ENCODE results near the gene DOCK11. TPM values are rescaled to one million over a fixed set of nuclear protein-coding genes. Genes with fewer than 3 reads are reported as not detected.

The DOCK11 gene
- polyA plus RNA-seq, 3 donors: 20.8 to 39.7 (median 34.8) TPM

- intact Hi-C loops (cut with micrococcal nuclease): no loop called here
- H3K4me3 ChIP-seq (replicated peaks in 1 of 3; ENCODE audit: low read depth in 2 of 3, low read length in 3 of 3): no peak overlapping the region
- no CpG with 5 or more reads among the region's 1 CpG for WGBS (ENCODE audit: insufficient coverage)
- H3K4me2 ChIP-seq (replicated peaks; ENCODE audit: extremely low read depth, low read length, poor library complexity, severe bottlenecking): no peak overlapping the region
- no peaks in the 10 kb centered on the region for H3K9me3 ChIP-seq (replicated peaks in 1 of 2; ENCODE audit: control insufficient read depth in 1 of 2, insufficient read depth in 1 of 2, low read length in 2 of 2)
- peak in 1 of 3 donors; percentile 2 for DNase-seq
- peaks cover 35 to 73% of the 10 kb centered on the region in 2 donors for H3K36me3 ChIP-seq (replicated peaks in 1 of 2; ENCODE audit: control insufficient read depth in 1 of 2, insufficient read depth in 2 of 2, low read length in 2 of 2)
- TF ChIP-seq CTCF (IDR thresholded peaks at IDR 0.05): no peak
- no peak overlapping the region for H3K27ac Mint-ChIP-seq
- peaks cover 6% of the 10 kb centered on the region in 2 donors for H3K4me1 ChIP-seq (ENCODE audit: control insufficient read depth in 1 of 2, insufficient read depth in 2 of 2, low read length in 2 of 2)
- peaks cover 7% of the 10 kb centered on the region for H4K20me1 ChIP-seq (ENCODE audit: insufficient read depth, low read length)
- H3K27me3 ChIP-seq (ENCODE audit: control insufficient read depth in 2 of 2, insufficient read depth in 2 of 2, low read length in 2 of 2): no peaks in the 10 kb centered on the region
- H3K9ac ChIP-seq (ENCODE audit: insufficient read depth, low read length, poor library complexity, severe bottlenecking): no peak overlapping the region
- H3K27ac ChIP-seq (ENCODE audit: low read depth in 1 of 2, low read length in 2 of 2): no peak overlapping the region
- H3K4me1 Mint-ChIP-seq: peaks cover 10% of the 10 kb centered on the region
- H3K4me3 Mint-ChIP-seq: no peak overlapping the region
- peaks cover 29 to 45% of the 10 kb centered on the region in 2 donors for H3K36me3 Mint-ChIP-seq
- H3K79me2 ChIP-seq (ENCODE audit: insufficient read depth, low read length): no peaks in the 10 kb centered on the region
- no peaks in the 10 kb centered on the region for H3K27me3 Mint-ChIP-seq (ENCODE audit: low read depth in 3 of 3)
- peaks cover 0 to 3% (median 0%) of the 10 kb centered on the region in 7 donors for H3K9me3 Mint-ChIP-seq
- no peak overlapping the region for H2AFZ ChIP-seq (ENCODE audit: insufficient read depth, low read depth, low read length, poor library complexity, severe bottlenecking)
Measured at GRCh38 chrX:118679290-118679689, 183.7 kb downstream of the DOCK11 start.

- DNase-seq: no peak
- peak overlapping the region in 1 of 2 donors; percentile 4 for H3K27ac ChIP-seq (ENCODE audit: low read depth in 1 of 2, low read length in 2 of 2)
- TF ChIP-seq CTCF (IDR thresholded peaks at IDR 0.05): no peak
- 100% methylated on average over 1 of the region's 2 CpGs for WGBS (ENCODE audit: insufficient coverage)
- H4K20me1 ChIP-seq (ENCODE audit: insufficient read depth, low read length): no peaks in the 10 kb centered on the region
- Mint-ChIP-seq H3K36me3 (peaks cover 28 to 55% of the 10 kb centered on the region in 2 donors), H3K27ac (peak overlapping the region in 2 of 7 donors; percentile 5 to 11), H3K4me3 (no peak overlapping the region), H3K4me1 (peaks cover 4% of the 10 kb centered on the region), H3K27me3 (ENCODE audit: low read depth in 3 of 3) (peaks cover 0 to 6% (median 0%) of the 10 kb centered on the region in 3 donors), H3K9me3 (peaks cover 0 to 3% (median 0%) of the 10 kb centered on the region in 7 donors)
- H3K4me2 ChIP-seq (replicated peaks; ENCODE audit: extremely low read depth, low read length, poor library complexity, severe bottlenecking): no peak overlapping the region
- H3K79me2 ChIP-seq (ENCODE audit: insufficient read depth, low read length): no peaks in the 10 kb centered on the region
- no peaks in the 10 kb centered on the region for H3K4me1 ChIP-seq (ENCODE audit: control insufficient read depth in 1 of 2, insufficient read depth in 2 of 2, low read length in 2 of 2)
- H3K27me3 ChIP-seq (ENCODE audit: control insufficient read depth in 2 of 2, insufficient read depth in 2 of 2, low read length in 2 of 2): no peaks in the 10 kb centered on the region
- H3K9ac ChIP-seq (ENCODE audit: insufficient read depth, low read length, poor library complexity, severe bottlenecking): no peak overlapping the region
- H3K4me3 ChIP-seq (replicated peaks in 1 of 3; ENCODE audit: low read depth in 2 of 3, low read length in 3 of 3): no peak overlapping the region
- no peaks in the 10 kb centered on the region for H3K9me3 ChIP-seq (replicated peaks in 1 of 2; ENCODE audit: control insufficient read depth in 1 of 2, insufficient read depth in 1 of 2, low read length in 2 of 2)
- H3K36me3 ChIP-seq (replicated peaks in 1 of 2; ENCODE audit: control insufficient read depth in 1 of 2, insufficient read depth in 2 of 2, low read length in 2 of 2): peaks cover 39 to 64% of the 10 kb centered on the region in 2 donors
- no peak overlapping the region for H2AFZ ChIP-seq (ENCODE audit: insufficient read depth, low read depth, low read length, poor library complexity, severe bottlenecking)
- intact Hi-C loops (cut with micrococcal nuclease): no loop called here
Measured at GRCh38 chrX:118682258-118683014, 186.8 kb downstream of the DOCK11 start.

Data from CD14-positive monocyte (primary cell).